Measurements from ENCODE around the gene SLC22A1. TPM values are rescaled to one million over a fixed set of nuclear protein-coding genes. Genes with fewer than 3 reads are reported as not detected.

SLC22A1 gene
- total RNA-seq, 1 experiment from 2014 or later: 0.86 TPM

DNA sequence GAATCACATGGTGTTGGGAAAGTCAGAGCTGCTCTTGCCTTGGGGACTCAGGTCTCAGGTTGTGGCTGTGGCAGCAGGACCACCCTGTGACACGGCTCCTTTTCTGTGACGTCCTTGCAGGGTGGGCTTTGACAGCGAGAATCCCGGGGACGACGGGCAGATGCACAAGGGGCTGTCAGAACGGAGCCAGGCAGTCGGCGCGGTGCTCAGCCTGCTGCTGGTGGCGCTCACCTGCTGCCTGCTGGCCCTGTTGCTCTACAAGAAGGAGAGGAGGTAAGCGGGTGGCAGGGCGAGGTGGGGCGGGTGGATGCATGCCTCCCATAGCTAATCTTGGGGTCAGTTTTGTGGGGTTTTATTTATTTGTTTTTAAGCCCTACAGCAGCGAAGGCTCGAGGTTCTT is 19.2 kb upstream of the SLC22A1 start:
- Histone ChIP-seq H3K79me2 (ENCODE audit: insufficient read depth, low read length) (no peaks in the 10 kb centered on the region), H3K9me3 (ENCODE audit: control insufficient read depth in 1 of 2, insufficient read depth in 1 of 2, low read depth in 1 of 2, low read length in 2 of 2) (no peaks in the 10 kb centered on the region), H3K36me3 (ENCODE audit: control insufficient read depth in 1 of 2, insufficient read depth in 2 of 2, low read length in 2 of 2) (peaks cover 0 to 15% of the 10 kb centered on the region in 2 experiments; a peak in 2 of 4 replicates), H3K4me2 (ENCODE audit: low read length) (no peak overlapping the region), H3K27ac (ENCODE audit: low read depth, low read length) (no peak overlapping the region), H3K9me2 (ENCODE audit: insufficient read depth) (no peaks in the 10 kb centered on the region), H3K4me3 (replicated peaks in 1 of 2; ENCODE audit: low read depth in 1 of 2, low read length in 2 of 2) (no peak overlapping the region), H3K27me3 (ENCODE audit: insufficient read depth, low read length) (no peaks in the 10 kb centered on the region), H2AFZ (ENCODE audit: low read depth, low read length, poor library complexity, severe bottlenecking) (no peak overlapping the region), H3K4me1 (ENCODE audit: control insufficient read depth in 1 of 2, insufficient read depth in 2 of 2, low read length in 2 of 2) (no peaks in the 10 kb centered on the region), H4K20me1 (ENCODE audit: insufficient read depth) (no peaks in the 10 kb centered on the region), H3K9ac (ENCODE audit: low read length) (no peak overlapping the region)
- ChIA-PET POLR2A (no interaction called here), CTCF (no interaction called here), RAD21 (ENCODE audit: low non-redundant PET in 1 of 2, low total read pairs in 2 of 2, uncharacterized antibody in 2 of 2, unreplicated experiment in 2 of 2) (no interaction called here)
- DNase-seq (ENCODE audit: low read depth, low spot score): no peak
- TF ChIP-seq POLR2AphosphoS5 (IDR thresholded peaks at IDR 0.05; ENCODE audit: low read depth, low read length) (no peak), CBX3 (IDR thresholded peaks at IDR 0.05; ENCODE audit: low read depth) (no peak), EZH2 (IDR thresholded peaks at IDR 0.05) (no peak), YY1 (IDR thresholded peaks at IDR 0.05; ENCODE audit: extremely low read depth, insufficient replicate concordance, low read depth, low read length) (no peak), SIN3A (IDR thresholded peaks at IDR 0.05; ENCODE audit: low read depth) (no peak), POLR2A (IDR thresholded peaks at IDR 0.05; ENCODE audit: borderline replicate concordance, extremely low read depth, insufficient read depth, insufficient read length) (no peak), EZH2phosphoT487 (IDR thresholded peaks at IDR 0.05; ENCODE audit: borderline replicate concordance) (no peak), ZNF274 (IDR thresholded peaks at IDR 0.05; ENCODE audit: low read depth, low read length) (no peak), SRF (IDR thresholded peaks at IDR 0.05; ENCODE audit: low read depth) (no peak), TCF7L2 (IDR thresholded peaks at IDR 0.05; ENCODE audit: borderline replicate concordance, extremely low read depth, insufficient read depth, insufficient read length) (no peak)
- TF ChIP-seq, protein P1, sequence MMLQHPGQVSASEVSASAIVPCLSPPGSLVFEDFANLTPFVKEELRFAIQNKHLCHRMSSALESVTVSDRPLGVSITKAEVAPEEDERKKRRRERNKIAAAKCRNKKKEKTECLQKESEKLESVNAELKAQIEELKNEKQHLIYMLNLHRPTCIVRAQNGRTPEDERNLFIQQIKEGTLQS (IDR thresholded peaks at IDR 0.05): no peak
- TF ChIP-seq, protein P2, sequence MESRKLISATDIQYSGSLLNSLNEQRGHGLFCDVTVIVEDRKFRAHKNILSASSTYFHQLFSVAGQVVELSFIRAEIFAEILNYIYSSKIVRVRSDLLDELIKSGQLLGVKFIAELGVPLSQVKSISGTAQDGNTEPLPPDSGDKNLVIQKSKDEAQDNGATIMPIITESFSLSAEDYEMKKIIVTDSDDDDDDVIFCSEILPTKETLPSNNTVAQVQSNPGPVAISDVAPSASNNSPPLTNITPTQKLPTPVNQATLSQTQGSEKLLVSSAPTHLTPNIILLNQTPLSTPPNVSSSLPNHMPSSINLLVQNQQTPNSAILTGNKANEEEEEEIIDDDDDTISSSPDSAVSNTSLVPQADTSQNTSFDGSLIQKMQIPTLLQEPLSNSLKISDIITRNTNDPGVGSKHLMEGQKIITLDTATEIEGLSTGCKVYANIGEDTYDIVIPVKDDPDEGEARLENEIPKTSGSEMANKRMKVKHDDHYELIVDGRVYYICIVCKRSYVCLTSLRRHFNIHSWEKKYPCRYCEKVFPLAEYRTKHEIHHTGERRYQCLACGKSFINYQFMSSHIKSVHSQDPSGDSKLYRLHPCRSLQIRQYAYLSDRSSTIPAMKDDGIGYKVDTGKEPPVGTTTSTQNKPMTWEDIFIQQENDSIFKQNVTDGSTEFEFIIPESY (IDR thresholded peaks at IDR 0.05; ENCODE audit: extremely low read depth, insufficient replicate concordance, low read length): no peak
- ATAC-seq: no peak
- intact Hi-C loops (cut with micrococcal nuclease): no loop called here
- no TSS peak for BruUV-seq (replicated peaks)
